OCI-LY7 (cell line): Measurements from ENCODE around the gene GDF3.

Experiments used
- EZH2phosphoT487 ChIP-seq: fragments of 200-600 bp; sonication (generic); IDR thresholded peaks from 2 replicates; pipeline ENCODE4 v1.6.1; 2018; ENCODE audit warnings: low read depth, borderline replicate concordance, mild to moderate bottlenecking, mixed run types, antibody characterized with exemption, low read length, moderate library complexity, mixed read lengths
- TF ChIP-seq, protein P1 (sequence below): fragments of 200-600 bp; sonication (generic); conservative IDR thresholded peaks from 2 replicates; pipeline ENCODE4 v1.5.1; 2014; ENCODE audit warnings: mild to moderate bottlenecking, antibody characterized with exemption, low read length, moderate library complexity, mixed read lengths

DNA sequence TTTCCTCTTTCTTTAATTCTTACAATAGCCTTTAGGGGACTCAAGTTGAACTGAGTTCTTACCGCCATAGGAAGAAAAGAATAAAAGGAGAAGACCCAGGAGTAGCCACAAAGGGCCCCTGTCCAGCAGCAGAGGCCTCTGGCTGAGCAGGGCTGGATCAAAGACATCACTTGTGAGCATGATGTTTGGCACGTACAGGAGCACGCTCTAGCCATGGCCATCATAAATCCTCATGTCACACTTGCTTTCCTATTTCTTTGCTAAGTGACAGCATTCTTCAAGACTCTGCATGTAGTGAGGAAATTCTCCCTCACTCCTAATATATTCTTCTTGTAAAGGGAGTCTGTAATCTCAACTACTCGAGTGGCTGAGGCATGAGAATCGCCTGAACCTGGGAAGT lies 35.9 kb upstream of the GDF3 start:
- TF ChIP-seq, protein P1, sequence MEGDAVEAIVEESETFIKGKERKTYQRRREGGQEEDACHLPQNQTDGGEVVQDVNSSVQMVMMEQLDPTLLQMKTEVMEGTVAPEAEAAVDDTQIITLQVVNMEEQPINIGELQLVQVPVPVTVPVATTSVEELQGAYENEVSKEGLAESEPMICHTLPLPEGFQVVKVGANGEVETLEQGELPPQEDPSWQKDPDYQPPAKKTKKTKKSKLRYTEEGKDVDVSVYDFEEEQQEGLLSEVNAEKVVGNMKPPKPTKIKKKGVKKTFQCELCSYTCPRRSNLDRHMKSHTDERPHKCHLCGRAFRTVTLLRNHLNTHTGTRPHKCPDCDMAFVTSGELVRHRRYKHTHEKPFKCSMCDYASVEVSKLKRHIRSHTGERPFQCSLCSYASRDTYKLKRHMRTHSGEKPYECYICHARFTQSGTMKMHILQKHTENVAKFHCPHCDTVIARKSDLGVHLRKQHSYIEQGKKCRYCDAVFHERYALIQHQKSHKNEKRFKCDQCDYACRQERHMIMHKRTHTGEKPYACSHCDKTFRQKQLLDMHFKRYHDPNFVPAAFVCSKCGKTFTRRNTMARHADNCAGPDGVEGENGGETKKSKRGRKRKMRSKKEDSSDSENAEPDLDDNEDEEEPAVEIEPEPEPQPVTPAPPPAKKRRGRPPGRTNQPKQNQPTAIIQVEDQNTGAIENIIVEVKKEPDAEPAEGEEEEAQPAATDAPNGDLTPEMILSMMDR, result no peak
- no peak for TF ChIP-seq EZH2phosphoT487
